Activated CD8-positive, alpha-beta memory T cell treated with anti-CD3 and anti-CD28 coated beads for 36 hours (primary cell): ENCODE results near the gene PARP16. TPM values are rescaled to one million over a fixed set of nuclear protein-coding genes. Genes with fewer than 3 reads are reported as not detected.
"Not testable (repeated sequence)": the region's sequence is repeated elsewhere in the genome, so short reads cannot be mapped to it uniquely, and the experiment has no call there.

Experiments
- CTCF ChIA-PET: fragments of 350-600 bp; sonication (Branson Sonifier 250); formaldehyde crosslinking; loops from one replicate; lab custom pipeline; 2021; ENCODE audit warnings: antibody characterized with exemption; lab: Charles Lee
- POLR2A ChIA-PET: fragments of 350-600 bp; sonication (Branson Sonifier 250); formaldehyde crosslinking; loops from one replicate; lab custom pipeline; 2021; ENCODE audit warnings: antibody characterized with exemption; lab: Charles Lee
- total RNA-seq, 2 experiments: library from RNA; stranded (reverse); gene quantifications; one replicate each; pipeline ENCODE4 v1.2.3, GENCODE V29; 2021

PARP16 gene
- total RNA-seq, 2 experiments from 2014 or later = 11.3 to 12.5 TPM

- ChIA-PET CTCF (no interaction called here), POLR2A (no interaction called here)
Observed at GRCh38 chr15:65255486-65256140, 31.1 kb downstream of the PARP16 start.

DNA sequence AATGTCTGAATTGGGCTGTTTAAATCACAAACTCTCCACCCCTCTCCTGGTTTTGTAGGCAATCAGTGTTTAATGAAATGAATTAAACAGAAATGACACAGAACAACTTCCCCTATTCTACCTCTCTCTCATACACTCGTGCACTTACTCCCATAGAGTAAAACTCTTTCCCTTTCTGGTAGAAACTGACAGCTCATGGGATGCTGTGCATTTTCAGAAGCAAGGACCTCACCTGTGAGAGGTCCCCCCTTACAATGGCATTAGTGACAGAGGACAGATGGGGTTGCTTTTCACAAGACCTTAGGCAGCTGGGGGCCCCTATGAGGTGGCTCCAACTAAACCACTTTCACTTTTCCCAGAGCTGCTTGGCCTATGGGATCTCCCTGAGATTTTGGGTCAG is 31.9 kb downstream of the PARP16 start:
- CTCF ChIA-PET = no interaction called here
- POLR2A ChIA-PET = no interaction called here

DNA sequence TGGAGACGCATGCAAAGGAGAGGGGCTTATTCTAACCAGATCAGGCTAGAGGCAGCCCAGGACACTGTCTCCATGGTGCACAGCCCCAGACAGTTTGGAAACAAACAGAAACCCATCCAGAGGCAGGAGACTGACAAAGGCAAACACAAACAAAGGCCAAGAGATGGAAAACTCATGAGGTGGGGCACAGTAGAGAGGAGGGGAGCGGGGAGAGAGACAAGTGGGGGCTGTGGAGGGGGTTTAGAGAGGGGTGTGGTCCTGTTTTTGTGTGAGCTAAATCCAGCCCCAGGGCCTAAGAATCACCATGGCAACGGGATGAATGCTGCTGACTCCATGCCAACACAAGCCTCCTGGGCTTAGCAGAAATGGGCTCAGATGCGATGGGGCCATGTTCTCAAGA is 32.3 kb downstream of the PARP16 start:
- ChIA-PET POLR2A (no interaction called here), CTCF (no interaction called here)

- ChIA-PET CTCF (interaction anchor here (0.7 to 1.0 kb wide), 2 partner anchors 37 to 50 kb away, joined by 3 read pairs; partner anchors contain the start of gene PARP16), POLR2A (interaction anchor here (1.1 kb wide), 1 partner anchor 55 kb away, joined by 6 read pairs; the partner anchor contains the start of gene RNU5B-1)
Observed at GRCh38 chr15:65249641-65250040, 37.0 kb downstream of the PARP16 start.

GRCh38 chr15:65248511-65249255 is 38.0 kb downstream of the PARP16 start:
- CTCF ChIA-PET = no interaction called here
- POLR2A ChIA-PET = interaction anchor here (1.1 kb wide), 1 partner anchor 56 kb away, joined by 6 read pairs; the partner anchor contains the start of gene RNU5B-1

DNA sequence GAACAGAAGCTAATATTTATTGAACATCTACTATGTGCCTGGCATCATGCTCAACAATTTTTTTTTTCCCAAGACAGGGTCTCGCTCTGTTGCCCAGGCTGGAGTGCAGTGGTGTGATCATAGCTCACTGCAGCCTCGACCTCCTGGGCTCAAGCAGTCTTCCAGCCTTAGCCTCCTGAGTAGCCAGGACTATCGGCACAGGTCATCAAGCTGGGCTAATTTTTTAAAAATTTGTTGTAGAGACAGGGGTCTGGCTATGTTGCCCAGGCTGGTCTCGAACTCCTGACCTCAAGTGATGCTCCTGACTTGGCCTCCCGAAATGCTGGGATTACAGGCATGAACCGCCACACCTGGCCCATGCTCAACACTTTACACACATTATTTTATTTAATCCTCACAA is 39.7 kb downstream of the PARP16 start:
- ChIA-PET CTCF (no interaction called here), POLR2A (no interaction called here)

GRCh38 chr15:65246026-65246714 is 40.5 kb downstream of the PARP16 start:
- ChIA-PET CTCF (interaction anchor here (1.0 kb wide), 1 partner anchor 25 kb away, joined by 3 read pairs; no protein-coding TSS in a partner anchor), POLR2A (no interaction called here)

GRCh38 chr15:65245096-65245856 is 41.4 kb downstream of the PARP16 start:
- CTCF ChIA-PET = interaction anchor here (1.0 kb wide), 1 partner anchor 26 kb away, joined by 3 read pairs; no protein-coding TSS in a partner anchor
- POLR2A ChIA-PET = interaction anchor here (0.6 kb wide), 1 partner anchor 362 kb away, joined by 3 read pairs; no protein-coding TSS in a partner anchor

GRCh38 chr15:65244638-65245037 is 42.0 kb downstream of the PARP16 start:
- ChIA-PET POLR2A (interaction anchor here (0.6 kb wide), 1 partner anchor 362 kb away, joined by 3 read pairs; no protein-coding TSS in a partner anchor), CTCF (no interaction called here)

DNA sequence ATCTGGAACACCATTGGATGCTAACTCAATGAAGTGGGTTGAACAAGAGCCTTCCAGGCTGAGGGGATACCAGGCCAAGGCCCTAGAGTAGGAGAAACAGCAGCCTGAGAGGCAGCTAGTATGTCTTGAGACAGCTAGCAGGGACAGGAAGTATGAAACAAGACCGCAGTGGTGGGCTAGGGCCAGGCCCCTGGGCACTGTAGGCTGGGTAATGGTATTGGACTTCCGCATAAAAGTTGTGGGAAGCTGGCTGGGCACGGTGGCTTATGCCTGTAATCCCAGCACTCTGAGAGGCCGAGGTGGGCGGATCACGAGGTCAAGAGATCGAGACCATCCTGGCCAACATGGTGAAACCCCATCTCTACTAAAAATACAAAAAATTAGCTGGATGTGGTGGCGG is 50.2 kb downstream of the PARP16 start:
- CTCF ChIA-PET = not testable (repeated sequence)
- POLR2A ChIA-PET = interaction anchor here (0.5 to 0.7 kb wide), 2 partner anchors 19 to 294 kb away, joined by 3 to 8 read pairs; partner anchors contain the start of gene HACD3

- POLR2A ChIA-PET = no interaction called here
- CTCF ChIA-PET = interaction anchor here (0.5 kb wide), 1 partner anchor 48 kb away, joined by 3 read pairs; no protein-coding TSS in a partner anchor
Observed at GRCh38 chr15:65233696-65234095, 53.0 kb downstream of the PARP16 start.

- ChIA-PET POLR2A (no interaction called here), CTCF (interaction anchor here (1.0 kb wide), 1 partner anchor 65 kb away, joined by 4 read pairs; no protein-coding TSS in a partner anchor)
Observed at GRCh38 chr15:65232520-65232919, 54.2 kb downstream of the PARP16 start.

DNA sequence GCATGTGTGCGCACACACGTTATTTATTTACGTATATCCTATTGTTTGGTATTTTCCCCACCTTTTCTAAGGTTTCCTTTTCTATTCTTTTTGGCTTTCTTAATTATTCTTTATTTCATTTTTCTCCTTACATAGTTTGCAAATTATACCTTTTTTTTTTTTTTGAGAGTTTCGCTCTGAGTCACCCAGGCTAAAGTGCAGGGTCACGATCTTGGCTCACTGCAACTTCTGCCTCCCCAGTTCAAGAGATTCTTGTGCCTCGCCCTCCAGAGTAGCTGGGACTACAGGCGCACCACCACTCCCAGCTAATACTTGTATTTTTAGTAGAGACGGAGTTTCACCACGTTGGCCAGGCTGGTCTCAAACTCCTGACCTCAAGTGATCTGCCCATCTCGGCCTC is 55.4 kb downstream of the PARP16 start:
- CTCF ChIA-PET = interaction anchor here (1.0 kb wide), 1 partner anchor 66 kb away, joined by 4 read pairs; no protein-coding TSS in a partner anchor
- POLR2A ChIA-PET = no interaction called here

DNA sequence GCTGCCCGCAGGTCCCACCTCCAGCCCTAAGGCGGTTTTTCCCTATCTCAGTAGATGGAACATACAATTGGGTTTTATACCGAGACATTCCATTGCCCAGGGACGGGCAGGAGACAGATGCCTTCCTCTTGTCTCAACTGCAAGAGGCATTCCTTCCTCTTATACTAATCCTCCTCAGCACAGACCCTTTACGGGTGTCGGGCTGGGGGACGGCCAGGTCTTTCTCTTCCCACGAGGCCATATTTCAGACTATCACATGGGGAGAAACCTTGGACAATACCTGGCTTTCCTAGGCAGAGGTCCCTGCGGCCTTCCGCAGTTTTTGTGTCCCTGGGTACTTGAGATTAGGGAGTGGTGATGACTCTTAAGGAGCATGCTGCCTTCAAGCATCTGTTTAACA is 59.8 kb downstream of the PARP16 start:
- POLR2A ChIA-PET, CTCF ChIA-PET: not testable (repeated sequence)

GRCh38 chr15:65226221-65226620 is 60.5 kb downstream of the PARP16 start:
- POLR2A ChIA-PET = no interaction called here

GRCh38 chr15:65223996-65224395 is 62.7 kb downstream of the PARP16 start:
- ChIA-PET CTCF (no interaction called here), POLR2A (no interaction called here)

More at GRCh38 chr15:65226221-65226620, 60.5 kb downstream of the PARP16 start:
- CTCF ChIA-PET = no interaction called here

DNA sequence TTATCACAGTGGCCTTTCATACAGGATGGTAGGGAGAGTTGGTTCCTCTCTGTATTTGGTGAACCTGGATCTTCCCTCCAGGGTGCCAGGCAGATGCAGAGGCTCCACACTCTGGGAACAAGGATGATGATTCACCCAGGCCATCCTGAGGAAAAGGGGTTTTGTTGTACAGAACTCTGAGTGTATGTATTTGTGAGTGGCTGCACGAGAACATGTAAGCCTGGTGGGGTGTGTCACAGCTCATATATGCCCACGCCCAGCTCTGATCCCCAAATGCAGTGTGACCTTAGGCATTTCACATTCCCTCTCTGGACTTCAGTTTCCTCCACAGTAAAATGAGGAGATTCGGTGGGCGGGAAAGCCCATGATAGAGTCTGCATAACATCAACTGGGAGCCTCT is 63.8 kb downstream of the PARP16 start:
- ChIA-PET CTCF (no interaction called here), POLR2A (no interaction called here)

DNA sequence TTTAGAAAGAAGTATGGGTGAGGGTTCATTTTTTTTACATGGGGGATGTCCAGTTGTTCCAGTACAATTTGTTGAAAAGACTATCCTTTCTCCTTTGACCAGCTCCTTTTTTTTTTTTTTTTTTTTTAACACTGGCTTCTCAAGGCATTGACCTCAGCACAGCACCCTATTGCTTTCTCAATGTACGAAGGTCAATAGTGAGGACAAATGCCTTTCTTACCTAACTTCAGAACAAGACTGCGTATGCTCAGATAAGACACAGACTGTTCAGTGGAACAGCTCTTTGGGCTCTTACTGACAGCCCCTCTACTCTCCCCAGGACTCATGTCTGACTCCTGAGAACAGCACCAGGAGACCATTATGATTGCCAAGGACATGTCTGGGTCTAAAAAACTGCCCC is 65.0 kb downstream of the PARP16 start:
- ChIA-PET POLR2A (no interaction called here), CTCF (no interaction called here)

GRCh38 chr15:65219137-65219536 is 67.5 kb downstream of the PARP16 start:
- ChIA-PET CTCF (no interaction called here), POLR2A (no interaction called here)
